ENCODE results near the gene OR6S1. TPM values are rescaled to one million over a fixed set of nuclear protein-coding genes. Genes with fewer than 3 reads are reported as not detected.

The OR6S1 gene, protein sequence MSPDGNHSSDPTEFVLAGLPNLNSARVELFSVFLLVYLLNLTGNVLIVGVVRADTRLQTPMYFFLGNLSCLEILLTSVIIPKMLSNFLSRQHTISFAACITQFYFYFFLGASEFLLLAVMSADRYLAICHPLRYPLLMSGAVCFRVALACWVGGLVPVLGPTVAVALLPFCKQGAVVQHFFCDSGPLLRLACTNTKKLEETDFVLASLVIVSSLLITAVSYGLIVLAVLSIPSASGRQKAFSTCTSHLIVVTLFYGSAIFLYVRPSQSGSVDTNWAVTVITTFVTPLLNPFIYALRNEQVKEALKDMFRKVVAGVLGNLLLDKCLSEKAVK
- not detected in 2 replicates for polyA plus RNA-seq (2014; cell fraction: cytosol; rRNA removed)
- polyA plus RNA-seq (2014; cell fraction: nucleus; rRNA removed), result not detected in 2 replicates

DNA sequence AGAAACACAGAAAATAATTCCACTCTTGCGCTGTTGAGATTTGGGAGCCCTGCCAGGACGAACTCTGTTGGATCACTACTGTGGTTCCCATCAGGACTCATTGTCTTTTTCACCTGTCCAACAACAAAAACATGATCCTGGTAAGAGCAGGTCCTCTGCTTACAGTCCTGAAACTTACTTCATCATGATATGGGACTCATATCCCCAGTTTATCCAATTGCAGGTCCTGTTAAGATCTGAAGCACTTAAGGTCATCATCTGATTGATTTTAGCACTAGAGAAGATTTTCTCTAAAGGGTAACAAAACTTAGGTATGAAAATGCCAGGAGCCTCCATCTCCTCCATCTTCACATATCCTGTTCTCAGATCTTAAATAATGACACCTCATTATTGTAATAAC is at the start of gene OR6S1:
Gene OR6S1 (minus strand): TSS at position 101 of the 400 bp plus-strand sequence. CDS start 0 bp downstream, at position 101.
- no peak for DNase-seq (ENCODE audit: low spot score)

DNA sequence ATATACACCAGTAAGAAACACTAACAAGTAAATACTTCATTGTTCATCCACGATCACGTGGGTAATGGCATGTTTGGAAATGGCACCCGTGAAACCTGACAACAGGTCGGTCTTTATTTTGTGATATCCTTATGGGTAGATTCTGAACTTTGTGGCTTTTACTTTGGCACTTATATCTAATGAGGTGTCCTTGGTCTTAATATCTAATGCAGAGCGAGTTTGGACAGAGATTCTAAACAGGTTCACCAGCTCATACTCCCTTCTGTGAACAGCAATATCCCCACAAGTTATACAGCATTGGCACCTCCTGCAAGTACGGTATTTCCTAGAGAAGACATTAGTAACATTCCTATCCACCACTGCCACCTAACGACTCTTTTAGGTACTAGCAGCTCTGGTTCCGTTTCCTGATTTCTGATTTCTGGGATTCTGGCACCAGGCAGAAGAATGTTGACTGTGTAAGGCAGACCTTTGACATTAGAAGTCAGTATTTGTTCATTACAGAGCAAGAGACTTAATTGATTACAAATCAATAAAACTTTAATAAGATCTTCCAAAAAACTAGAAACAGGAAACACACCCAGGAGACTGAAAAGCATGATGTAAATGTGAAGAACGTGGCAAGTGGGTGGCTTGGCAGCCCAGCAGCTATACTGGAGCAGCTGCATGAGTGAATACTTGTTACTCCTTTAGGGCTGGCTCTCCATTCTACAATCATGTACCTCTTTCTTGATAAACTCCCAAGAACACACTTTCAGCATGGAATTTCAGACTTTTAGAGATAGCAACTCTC is 49.6 kb upstream of the OR6S1 start:
- DNase-seq (ENCODE audit: low spot score), result peak; percentile 53

DNA sequence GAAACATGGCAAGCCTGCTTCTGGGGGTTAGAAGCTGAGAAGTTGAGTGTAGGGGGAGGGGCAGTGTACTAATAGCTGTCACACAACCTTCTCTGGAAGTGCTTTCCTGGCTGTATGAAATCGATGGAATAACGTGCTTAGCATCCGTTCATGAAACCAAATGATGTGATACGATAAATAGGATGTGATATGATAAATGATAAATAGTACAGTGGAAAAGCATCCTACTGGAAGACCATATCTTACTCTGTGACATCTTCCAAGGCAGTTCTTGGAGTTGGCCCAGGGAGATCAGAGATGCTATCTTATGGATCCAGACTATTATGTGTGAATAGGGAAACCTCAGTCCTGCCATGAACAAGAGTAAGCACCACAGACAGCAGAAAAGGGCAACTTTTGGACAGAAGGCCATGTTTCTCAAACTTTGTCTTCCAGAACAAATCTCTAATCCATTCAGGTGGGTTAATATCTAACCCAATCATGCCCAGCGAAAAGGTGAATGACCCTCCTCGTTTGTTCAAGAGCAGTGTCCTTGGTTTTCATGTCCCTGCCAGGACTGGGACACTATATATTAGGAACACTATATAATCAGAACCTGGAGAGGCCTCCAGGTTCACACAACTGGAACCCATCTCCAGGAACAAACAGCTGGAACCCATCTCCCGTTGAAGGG is 46.8 kb upstream of the OR6S1 start, which contains the start of gene ANG:
Gene ANG (plus strand): TSS at position 598 of the 673 bp plus-strand sequence. CDS start 4,801 bp downstream, outside the sequence.
- no peak for DNase-seq (ENCODE audit: low spot score)

DNA sequence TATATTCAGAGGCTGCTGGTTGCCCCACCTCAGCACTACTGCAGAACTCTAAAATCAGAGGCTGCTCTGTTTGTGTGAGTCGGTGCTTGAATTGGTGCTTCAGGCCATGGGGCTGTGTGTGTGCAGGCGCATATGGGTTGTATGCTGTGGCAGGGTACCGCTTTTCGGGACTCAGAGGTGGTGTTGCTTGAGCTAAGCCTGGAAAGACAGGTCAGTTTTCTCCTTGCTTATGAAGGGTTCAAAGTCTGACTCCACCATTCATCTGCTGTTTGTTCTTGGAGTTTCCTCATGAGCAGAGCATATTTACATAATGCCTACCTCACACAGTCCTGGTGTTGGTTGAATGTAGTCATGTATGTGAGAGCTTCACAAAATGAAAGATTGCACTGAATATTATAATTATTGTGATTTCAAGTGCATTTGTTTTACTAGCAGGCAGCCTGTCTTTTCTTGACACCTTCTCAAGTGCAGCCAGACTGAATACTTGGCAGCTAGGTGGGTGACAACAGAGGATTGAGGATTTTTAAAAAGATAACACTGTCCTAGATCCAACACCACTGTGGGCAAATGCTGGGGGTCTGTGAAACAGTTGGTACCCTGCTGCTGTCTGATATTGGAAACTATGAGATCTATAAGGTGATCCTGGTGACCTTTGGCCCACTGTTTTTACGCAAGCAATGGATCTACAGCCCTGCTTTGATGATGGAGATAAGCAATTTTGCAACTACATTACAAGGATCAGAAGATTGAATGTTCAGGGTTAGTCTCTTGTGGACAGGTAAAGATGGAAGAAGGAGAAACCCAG is 46.1 kb upstream of the OR6S1 start:
- DNase-seq (ENCODE audit: low spot score), result no peak

DNA sequence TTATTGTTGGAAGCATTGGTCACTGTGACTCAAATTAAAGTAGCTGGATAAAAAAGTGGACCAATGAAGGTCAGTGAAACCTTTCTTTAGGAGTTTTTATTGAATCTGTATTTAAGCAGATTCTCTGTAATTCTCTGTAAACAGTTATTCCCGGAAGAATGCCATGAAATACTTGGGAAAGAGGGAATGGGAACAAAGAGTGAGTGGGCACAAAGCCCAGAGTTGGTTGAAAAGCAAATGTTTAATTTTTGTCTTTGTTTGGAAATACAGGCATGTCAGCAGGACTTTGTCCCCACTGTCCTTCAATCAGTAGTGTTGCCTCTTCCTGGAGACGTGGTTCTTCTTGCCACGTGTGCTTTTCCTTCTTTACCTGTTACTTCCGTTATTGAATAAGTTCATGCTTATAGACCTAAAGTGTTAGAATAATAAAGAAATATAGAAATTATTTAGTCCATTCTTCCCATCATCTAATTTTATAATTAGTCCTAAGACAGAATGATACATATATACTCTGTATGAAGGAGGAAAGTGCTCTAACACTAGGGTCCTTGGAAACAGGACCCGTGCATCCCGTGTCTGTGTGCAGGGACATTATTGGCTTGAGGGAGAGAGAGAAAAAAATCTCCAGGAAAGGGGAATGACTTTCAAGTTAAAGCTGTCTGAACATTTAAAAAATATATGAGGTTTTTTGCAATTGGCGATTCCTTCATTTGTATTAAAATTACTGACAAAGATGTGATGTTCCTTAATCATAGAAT is 45.1 kb upstream of the OR6S1 start:
- DNase-seq (ENCODE audit: low spot score), result no peak

DNA sequence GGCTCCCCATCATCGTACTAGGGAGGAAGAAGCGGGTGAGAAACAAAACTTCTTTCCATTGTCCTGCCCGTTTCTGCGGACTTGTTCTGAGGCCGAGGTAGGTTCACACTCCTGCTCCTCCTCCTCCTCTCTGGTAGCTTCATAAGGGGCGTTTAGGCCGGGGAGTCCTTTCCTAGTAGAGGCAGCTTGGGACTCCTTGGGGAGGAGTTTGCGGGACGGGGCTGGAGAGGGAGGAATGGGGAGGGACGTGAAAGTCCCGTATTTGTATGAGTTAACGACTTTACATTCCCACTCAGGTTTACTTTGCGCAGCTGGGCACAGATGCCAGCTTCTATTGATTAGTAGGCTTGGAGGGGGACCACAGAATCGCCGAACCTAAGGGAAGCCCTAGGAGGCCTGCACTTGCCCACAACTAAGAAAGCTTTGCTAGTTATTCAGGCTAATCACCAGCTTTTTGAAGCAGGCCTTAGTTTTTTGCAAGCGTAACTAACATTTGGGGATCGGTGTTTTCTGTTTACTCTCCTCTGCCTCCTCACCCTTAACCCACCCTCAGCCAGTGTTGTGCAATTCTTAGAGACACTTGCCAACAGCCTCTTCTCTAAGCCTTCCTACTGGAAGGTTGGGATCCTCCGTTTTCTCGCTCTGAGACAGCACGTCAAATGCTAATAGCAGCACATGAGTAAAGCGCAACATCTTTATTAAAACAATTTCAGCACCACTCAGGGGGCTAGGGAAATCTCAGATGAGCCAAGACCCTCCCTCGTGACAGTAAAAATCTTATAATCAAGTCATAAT is 43.4 kb upstream of the OR6S1 start:
- peak; percentile 16 for DNase-seq (ENCODE audit: low spot score)

DNA sequence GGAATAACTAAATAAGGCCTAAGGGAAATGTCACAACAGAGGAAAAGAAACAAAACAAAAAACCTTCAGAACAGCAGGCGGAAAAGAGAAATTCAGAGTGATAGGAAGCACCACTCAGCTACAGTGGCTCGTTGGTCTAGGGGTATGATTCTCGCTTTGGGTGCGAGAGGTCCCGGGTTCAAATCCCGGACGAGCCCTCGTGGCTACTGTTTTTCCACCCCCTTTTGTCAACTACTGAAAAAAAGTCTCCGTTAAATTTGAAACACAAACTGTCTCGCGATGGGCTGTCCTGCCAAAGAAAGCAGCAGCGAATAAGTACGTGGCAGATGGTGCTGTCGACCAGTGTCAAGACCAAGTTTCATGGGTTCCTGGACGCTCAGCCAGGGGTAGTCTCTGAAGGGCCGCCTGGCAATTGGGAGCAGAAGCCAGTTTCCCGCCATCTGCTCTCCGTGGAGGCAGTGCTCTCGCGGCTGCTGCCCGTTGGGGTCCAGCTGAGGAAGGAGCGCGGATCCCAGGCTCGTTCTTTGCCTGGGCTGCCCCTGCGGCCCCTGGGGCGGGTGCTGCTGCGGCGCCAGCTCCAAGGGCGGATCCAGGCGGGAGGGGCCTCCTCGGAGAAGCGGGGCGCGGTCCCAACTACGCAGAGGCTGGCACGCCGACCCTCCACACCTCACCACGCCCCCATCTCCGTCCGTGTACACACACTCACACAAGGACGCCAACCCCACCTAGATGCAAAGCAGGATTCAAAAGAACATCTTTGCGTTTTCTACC is 42.6 kb upstream of the OR6S1 start, which contains the start of gene RNASE4:
Gene RNASE4 (plus strand): TSS at position 670 of the 771 bp plus-strand sequence. CDS start 14,812 bp downstream, outside the sequence.
- DNase-seq (ENCODE audit: low spot score), result peak; percentile 68

DNA sequence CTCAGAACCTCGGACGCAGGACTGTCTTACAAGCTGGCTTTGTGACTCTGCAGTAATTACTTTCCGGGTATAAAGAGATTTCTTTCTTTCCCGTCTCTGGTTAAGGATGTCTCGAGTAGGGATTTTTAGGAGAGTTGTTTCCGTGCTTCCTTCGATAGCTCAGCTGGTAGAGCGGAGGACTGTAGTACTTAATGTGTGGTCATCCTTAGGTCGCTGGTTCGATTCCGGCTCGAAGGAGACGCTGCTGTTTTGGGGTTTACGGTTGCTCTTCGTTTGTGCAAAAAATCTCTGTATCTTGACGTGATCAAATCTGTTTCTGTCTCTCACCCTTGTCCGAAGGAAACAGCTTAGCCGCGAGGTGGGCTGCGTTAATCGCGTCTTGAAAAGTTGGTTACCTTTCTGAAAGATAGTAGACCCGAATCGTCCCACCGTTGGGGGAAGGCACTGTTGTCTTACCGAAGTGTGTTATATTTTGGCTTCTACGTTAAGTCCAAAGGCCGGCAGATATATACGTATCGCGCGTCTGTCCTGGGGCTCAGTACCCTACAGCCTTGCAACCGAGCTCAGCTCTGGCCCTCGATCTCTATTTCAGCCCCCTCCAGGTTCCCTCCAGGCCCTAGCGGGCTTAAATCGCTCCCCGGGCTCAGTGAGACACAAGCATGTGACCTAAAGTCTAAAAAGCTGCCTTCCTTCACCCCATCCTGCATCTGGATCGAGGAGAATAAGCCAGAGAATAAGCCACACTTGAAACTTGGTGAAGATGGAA is 41.8 kb upstream of the OR6S1 start:
- peak; percentile 79 for DNase-seq (ENCODE audit: low spot score)

DNA sequence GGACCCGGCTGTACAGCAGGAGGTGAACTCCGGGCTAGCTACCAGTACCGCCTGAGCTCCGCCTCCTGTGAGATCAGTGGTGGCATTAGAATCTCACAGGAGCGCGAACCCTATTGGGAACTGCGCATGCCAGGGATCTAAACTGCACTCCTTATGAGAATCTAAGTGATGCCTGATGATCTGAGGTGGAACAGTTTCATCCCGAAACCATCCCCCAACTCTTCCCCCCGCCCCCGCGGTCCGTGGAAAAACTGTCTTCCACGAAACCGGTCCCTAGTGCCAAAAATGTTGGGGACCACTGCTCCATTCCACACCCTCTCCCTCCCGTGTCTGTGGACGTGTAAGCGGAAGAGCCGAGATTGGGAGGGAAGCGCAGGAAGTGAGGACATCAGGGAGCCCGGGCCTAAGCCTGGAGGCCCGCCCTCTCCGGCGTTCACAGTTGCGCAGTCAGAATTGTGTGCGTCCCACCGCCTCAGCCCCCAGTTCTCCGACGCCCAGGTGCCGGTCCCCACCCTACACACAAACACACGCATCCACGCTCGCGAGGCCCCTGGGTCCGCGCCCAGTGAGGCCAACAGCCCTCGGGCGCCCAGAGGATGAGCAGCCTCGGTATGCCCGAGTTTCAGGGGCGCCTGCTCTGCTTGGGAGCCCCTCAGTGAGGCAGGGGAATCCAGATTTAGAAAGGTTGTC is 41.1 kb upstream of the OR6S1 start:
- DNase-seq (ENCODE audit: low spot score), result peak; percentile 88

DNA sequence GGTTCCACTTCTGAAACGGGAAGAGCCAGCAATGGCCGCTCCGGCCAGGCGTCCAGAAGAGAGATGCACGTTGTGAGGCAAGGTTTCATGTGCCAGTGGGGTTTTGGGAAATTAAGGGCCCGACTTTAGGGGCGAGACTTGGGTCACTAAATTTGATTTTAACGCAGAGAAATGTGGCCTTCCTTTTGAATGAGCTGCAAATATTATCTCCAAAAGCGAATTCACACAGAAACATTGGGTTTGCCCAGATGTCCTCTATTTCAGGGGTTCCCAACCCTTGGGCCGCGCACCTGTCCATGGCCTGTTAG is 40.6 kb upstream of the OR6S1 start:
- DNase-seq (ENCODE audit: low spot score), result no peak

DNA sequence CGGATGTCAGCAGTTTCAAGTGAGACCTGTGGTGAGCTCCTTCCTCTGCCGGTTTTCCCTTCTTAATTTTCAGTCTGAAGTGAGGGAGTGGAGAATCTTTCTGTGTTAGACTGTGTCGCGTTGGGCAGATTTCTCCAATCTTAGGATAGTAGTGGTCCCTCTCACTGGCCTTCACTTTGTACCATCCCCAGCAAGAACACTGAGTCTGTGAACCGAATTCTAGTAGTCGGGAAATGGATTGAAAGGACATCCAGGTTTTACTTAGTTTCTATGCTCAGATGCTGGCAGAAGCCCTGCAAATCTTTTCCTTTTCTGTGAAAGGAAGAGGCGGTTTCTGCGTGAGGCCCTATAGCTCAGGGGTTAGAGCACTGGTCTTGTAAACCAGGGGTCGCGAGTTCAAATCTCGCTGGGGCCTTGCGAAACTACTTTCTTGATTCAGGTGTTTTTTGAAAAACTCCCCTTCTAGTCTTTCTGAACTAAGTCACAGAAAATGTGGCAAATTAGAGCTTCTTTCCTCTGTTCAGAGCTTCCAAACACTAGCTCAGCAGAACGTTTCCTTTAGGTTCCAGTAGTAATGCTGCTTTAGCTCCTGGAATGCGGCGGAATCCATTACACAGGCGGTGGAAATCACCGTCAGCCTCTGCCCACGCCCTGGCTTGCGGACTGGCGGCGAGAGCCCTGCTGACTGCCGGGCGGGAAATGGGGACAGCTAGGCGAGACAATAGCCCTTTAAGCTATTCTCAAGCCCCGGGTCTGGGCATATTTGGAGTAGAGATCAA is 40.0 kb upstream of the OR6S1 start:
- peak; percentile 59 for DNase-seq (ENCODE audit: low spot score)

DNA sequence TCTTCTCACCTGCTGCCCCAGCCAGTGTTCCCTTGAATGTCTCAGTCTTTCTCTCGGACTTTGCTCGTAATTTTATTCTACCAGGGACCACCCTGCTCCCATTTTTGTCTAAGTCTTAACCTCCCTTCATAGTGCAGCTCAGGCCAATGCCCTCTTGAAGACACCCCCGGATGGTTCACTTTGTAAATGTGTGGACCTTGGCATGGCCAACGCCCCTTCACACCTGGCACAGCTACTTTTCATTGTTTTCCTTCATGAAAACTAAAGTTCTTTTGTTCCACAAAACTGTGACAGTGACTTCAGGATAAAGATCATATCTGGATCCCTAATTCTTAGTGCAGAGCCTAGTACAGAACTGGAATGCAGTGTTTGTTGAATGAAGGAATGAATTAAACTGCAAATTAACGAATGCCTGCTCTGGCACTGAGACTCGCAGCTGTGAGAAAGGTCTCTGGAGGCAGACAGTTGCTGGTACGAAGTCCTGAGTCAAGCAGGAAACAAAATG is 39.4 kb upstream of the OR6S1 start:
- DNase-seq (ENCODE audit: low spot score), result no peak

DNA sequence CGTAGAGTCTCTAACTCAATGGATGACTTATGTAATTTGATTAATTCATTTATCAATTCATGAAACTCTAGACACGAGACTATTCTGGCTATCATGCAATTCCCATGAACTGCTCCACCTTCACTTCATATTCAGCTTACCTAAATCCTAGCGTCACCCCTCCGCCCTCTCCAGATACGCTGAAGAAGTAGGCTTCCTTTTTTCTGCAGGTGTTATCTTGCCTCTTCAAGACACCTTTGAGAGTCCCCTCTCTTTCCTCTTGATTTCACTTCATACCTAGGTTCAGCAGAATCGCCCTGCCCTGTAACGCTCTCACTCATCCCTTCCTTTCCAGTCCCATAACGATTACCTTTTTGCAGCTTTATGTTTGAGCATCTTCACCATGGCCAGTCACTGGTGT is 38.9 kb upstream of the OR6S1 start:
- no peak for DNase-seq (ENCODE audit: low spot score)

DNA sequence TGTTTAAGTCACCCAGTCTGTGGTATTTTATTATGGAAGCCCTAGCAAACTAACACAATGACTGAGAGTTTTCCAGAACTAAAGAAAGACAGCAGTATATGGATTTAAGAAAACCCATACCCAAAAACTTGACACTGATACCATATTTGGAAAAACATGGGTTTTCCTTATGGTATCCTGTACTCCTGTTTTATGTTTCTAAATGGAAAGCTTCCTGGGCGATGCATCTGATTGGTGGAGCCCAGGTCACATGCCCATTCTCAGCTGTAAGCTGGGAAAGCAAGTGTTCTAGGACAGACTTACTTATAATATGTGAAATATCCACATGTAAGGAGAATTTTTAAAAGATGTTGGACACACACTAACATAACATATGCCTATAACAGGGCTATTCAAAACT is 38.4 kb upstream of the OR6S1 start:
- DNase-seq (ENCODE audit: low spot score), result no peak

DNA sequence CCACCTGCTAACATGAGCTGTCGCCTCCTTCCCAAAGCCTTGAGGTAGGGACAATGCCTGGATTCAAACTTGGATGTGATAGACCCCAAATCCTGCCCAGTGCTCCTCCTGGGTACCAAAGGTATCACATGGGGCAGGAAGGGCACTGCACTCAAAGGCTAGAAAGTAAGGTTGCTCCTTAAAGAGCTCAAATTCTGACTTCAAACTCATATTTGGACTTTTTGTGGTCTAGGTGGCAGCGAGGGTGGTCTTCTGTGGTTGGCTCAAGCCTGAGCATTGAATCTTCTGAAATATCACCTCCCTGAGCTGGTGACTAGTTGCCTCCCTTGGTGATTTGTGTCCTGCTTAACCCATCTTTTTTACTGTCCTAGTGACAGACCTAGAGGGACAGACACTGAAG is 34.6 kb upstream of the OR6S1 start:
- DNase-seq (ENCODE audit: low spot score), result no peak

DNA sequence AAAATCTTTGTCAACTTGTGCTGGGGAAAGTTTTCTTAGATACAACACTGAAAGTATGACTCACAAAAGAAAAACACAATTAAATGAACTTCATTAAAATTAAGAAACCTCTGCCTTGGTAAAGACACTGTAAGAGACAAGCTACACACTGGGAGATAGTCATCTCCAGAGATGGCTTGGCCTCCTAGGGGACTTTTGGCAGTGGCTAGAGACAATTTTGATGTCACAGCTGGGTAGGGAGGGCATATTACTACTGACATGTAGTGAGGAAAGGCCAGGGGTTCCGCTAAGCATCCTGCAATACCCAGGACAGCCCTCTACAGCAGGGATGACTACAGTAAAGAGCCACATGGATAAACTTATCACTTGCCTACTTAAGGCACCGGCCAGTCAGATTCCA is 34.2 kb upstream of the OR6S1 start:
- DNase-seq (ENCODE audit: low spot score), result no peak
